Measurements from ENCODE around the gene ERN2.

DNA sequence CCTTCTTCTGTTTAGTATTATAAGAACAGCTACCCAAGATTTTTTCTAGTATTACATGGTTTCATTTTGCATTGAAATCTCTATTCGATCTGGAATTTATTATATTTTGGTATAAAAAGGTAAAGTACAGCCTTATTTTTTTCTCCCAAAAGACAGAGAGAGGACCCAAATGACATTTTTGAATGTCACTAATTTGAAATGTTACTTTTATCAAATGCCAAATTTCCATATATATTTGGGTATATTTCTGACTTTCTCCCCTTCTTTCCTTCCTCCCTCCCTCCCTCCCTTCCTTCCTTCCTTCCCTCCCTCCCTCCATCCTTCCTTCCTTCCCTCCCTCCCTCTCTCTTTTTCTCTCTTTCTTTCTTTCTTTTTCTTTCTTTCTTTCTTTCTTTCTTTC, 35.6 kb upstream of the ERN2 start:
- TF ChIP-seq POLR2A (IDR thresholded peaks at IDR 0.05; ENCODE audit: borderline replicate concordance, extremely low read depth, insufficient read depth, insufficient read length) (no peak), MAX (IDR thresholded peaks at IDR 0.05) (no peak), ELF1 (IDR thresholded peaks at IDR 0.05; ENCODE audit: borderline replicate concordance, low read depth) (no peak), EZH2phosphoT487 (IDR thresholded peaks at IDR 0.05; ENCODE audit: borderline replicate concordance) (no peak), ZBTB33 (IDR thresholded peaks at IDR 0.05; ENCODE audit: extremely low read depth, insufficient replicate concordance, low read length) (no peak), ZNF274 (IDR thresholded peaks at IDR 0.05; ENCODE audit: low read depth, low read length) (no peak), POLR2AphosphoS5 (IDR thresholded peaks at IDR 0.05; ENCODE audit: low read depth, low read length) (no peak)
- TF ChIP-seq, protein P1, sequence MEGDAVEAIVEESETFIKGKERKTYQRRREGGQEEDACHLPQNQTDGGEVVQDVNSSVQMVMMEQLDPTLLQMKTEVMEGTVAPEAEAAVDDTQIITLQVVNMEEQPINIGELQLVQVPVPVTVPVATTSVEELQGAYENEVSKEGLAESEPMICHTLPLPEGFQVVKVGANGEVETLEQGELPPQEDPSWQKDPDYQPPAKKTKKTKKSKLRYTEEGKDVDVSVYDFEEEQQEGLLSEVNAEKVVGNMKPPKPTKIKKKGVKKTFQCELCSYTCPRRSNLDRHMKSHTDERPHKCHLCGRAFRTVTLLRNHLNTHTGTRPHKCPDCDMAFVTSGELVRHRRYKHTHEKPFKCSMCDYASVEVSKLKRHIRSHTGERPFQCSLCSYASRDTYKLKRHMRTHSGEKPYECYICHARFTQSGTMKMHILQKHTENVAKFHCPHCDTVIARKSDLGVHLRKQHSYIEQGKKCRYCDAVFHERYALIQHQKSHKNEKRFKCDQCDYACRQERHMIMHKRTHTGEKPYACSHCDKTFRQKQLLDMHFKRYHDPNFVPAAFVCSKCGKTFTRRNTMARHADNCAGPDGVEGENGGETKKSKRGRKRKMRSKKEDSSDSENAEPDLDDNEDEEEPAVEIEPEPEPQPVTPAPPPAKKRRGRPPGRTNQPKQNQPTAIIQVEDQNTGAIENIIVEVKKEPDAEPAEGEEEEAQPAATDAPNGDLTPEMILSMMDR (IDR thresholded peaks at IDR 0.05 in 2 of 3, conservative IDR thresholded peaks at IDR 0.05 in 1 of 3; ENCODE audit: borderline replicate concordance in 1 of 3, insufficient read depth in 1 of 3, low read depth in 2 of 3, low read length in 2 of 3): no peak
